Measurements from ENCODE around the gene C1orf21. TPM values are rescaled to one million over a fixed set of nuclear protein-coding genes. Genes with fewer than 3 reads are reported as not detected.

The C1orf21 gene
- total RNA-seq, 4 donors from 2014 or later = 30.6 to 61.7 (median 43.0) TPM

GRCh38 chr1:184535191-184535970 lies 148.6 kb downstream of the C1orf21 start:
- peak; percentile 97 to 98 for TF ChIP-seq EP300 (IDR thresholded peaks at IDR 0.05)
- peak in 1 of 2 donors; percentile 15 for TF ChIP-seq POLR2A (IDR thresholded peaks at IDR 0.05)
- TF ChIP-seq, protein P1, sequence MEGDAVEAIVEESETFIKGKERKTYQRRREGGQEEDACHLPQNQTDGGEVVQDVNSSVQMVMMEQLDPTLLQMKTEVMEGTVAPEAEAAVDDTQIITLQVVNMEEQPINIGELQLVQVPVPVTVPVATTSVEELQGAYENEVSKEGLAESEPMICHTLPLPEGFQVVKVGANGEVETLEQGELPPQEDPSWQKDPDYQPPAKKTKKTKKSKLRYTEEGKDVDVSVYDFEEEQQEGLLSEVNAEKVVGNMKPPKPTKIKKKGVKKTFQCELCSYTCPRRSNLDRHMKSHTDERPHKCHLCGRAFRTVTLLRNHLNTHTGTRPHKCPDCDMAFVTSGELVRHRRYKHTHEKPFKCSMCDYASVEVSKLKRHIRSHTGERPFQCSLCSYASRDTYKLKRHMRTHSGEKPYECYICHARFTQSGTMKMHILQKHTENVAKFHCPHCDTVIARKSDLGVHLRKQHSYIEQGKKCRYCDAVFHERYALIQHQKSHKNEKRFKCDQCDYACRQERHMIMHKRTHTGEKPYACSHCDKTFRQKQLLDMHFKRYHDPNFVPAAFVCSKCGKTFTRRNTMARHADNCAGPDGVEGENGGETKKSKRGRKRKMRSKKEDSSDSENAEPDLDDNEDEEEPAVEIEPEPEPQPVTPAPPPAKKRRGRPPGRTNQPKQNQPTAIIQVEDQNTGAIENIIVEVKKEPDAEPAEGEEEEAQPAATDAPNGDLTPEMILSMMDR (IDR thresholded peaks at IDR 0.05) = no peak
- DNase-seq (ENCODE audit: low spot score in 2 of 2) = no peak
- 33 to 38% methylated on average over 5 of the region's 5 CpGs for WGBS, 2 donors
- H3K27ac ChIP-seq = peak overlapping the region; percentile 70 to 95 (median 82)
- H3K4me3 ChIP-seq = no peak overlapping the region
- H3K9me3 ChIP-seq = peaks cover 0 to 8% (median 0%) of the 10 kb centered on the region in 4 donors
- H3K36me3 ChIP-seq = no peaks in the 10 kb centered on the region
- no peaks in the 10 kb centered on the region for H3K27me3 ChIP-seq
- peaks cover 0 to 39% (median 16%) of the 10 kb centered on the region in 4 donors for H3K4me1 ChIP-seq

DNA sequence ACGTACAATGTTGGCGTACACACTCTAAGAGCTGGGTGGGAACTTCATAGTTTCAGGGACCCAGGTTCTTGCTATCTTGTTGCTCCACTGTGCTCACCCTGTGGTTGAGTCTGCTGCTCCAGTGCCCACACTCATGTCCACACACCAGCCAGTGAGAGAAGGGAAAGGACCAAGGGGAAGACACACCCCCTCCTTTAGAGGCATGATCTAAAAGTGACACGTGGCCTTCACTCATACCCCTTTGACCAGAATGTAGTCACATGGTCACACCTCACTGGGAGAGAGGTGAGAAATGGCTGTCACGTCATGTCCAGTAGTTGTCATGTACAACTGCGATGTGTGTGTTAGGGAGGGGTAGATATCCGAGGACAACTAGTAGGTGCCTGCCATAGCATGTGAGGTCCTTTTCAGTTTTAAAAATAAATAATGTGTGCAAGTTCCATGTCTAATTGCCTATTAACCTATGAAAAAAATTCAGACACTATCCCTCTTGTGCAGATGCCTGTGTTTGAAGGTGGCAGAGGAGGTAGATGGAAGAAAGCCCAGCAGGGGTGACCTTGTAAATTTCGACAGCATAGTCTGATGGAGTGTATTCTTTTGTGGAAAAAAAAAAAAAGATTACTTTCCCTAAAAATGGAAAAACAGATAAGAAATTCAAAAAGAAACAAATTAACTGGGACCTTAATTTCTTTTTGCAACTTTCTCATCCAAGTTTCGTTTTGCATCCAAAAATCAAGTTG lies 149.6 kb downstream of the C1orf21 start:
- peaks cover 0 to 8% (median 0%) of the 10 kb centered on the region in 4 donors for H3K9me3 ChIP-seq
- H3K27me3 ChIP-seq = no peaks in the 10 kb centered on the region
- H3K4me3 ChIP-seq = no peak overlapping the region
- H3K27ac ChIP-seq = peak overlapping the region; percentile 70 to 95 (median 82)
- peaks cover 0 to 39% (median 16%) of the 10 kb centered on the region in 4 donors for H3K4me1 ChIP-seq
- 86% methylated on average over 8 of the region's 8 CpGs for WGBS, 2 donors
- no peak for DNase-seq (ENCODE audit: low spot score in 2 of 2)
- H3K36me3 ChIP-seq = no peaks in the 10 kb centered on the region
- TF ChIP-seq, protein P1 (IDR thresholded peaks at IDR 0.05) = no peak
- TF ChIP-seq POLR2A (IDR thresholded peaks at IDR 0.05) (no peak), EP300 (IDR thresholded peaks at IDR 0.05) (no peak)

DNA sequence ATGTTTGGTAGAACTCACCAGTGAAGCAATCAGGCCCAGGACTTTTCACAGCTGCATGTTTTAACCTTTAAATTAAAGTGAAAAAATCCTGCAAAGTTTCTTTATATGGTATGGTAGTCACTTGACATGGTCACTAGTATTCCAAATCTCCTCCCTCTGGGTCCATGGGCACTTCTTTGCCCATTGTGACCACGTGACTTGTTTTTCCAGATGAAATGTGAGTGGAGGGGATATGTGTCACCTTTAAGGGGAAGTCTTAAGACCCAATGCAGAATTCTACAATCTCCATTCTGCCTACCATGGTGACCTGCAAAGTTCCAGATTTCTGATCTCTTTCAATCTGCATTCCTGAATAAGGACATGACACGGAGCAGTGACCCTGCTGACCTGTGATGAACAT lies 152.8 kb downstream of the C1orf21 start:
- H3K4me1 ChIP-seq = peaks cover 0 to 15% (median 7%) of the 10 kb centered on the region in 4 donors
- H3K36me3 ChIP-seq = no peaks in the 10 kb centered on the region
- TF ChIP-seq EP300 (IDR thresholded peaks at IDR 0.05) (no peak), POLR2A (IDR thresholded peaks at IDR 0.05) (no peak)
- TF ChIP-seq, protein P1 (IDR thresholded peaks at IDR 0.05) = no peak
- peaks cover 0 to 8% (median 0%) of the 10 kb centered on the region in 4 donors for H3K9me3 ChIP-seq
- H3K4me3 ChIP-seq = no peak overlapping the region
- 83 to 90% methylated on average over 2 of the region's 2 CpGs for WGBS, 2 donors
- no peaks in the 10 kb centered on the region for H3K27me3 ChIP-seq
- DNase-seq (ENCODE audit: low spot score in 2 of 2) = no peak
- no peak overlapping the region for H3K27ac ChIP-seq

DNA sequence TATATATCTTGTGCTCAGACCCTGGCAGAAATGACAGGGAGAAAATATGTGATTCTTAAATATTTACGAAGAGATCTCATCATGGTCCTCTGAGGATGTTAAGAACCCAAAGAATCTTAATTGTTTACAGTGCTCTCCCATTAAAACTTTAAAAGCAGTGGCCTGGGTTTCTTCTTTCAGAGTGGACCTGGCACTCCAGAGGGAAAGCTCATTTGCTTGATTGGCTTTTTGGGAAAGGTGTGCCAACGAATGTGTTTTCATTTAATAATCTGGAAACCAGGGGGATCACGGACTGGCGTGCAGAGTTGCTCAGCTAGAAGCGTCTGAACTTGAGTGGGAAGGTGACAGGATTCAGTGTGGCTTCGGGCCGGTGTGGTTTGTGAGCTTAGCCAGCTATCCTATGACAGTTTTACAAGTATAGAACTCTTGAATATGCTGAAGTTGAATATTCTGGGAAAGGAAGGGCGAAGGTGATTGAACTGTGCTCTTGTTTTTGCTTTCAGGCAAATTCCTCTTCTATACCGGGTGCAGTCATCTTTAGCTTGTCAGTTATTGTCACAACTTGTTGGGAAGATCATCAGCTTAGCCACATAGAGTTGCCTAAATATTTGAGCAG lies 154.8 kb downstream of the C1orf21 start:
- peaks cover 0 to 8% (median 0%) of the 10 kb centered on the region in 4 donors for H3K9me3 ChIP-seq
- no peak overlapping the region for H3K4me3 ChIP-seq
- no peak overlapping the region for H3K27ac ChIP-seq
- 71 to 84% methylated on average over 9 of the region's 9 CpGs for WGBS, 2 donors
- DNase-seq (ENCODE audit: low spot score in 2 of 2) = no peak
- H3K36me3 ChIP-seq = no peaks in the 10 kb centered on the region
- no peaks in the 10 kb centered on the region for H3K27me3 ChIP-seq
- TF ChIP-seq, protein P1 (IDR thresholded peaks at IDR 0.05) = no peak
- no peaks in the 10 kb centered on the region for H3K4me1 ChIP-seq
